NCI-H146 treated with DMSO at 0.1 percent for 48 hours (cell line): Measurements from ENCODE around the gene VWA8.
"Not testable (repeated sequence)": the region's sequence is repeated elsewhere in the genome, so short reads cannot be mapped to it uniquely, and the experiment has no call there.

Experiments used
- DNase-seq: peaks from one replicate; lab custom pipeline; 2025; ENCODE audit not compliant: unreplicated experiment; lab: John Stamatoyannopoulos, UW

VWA8 gene

GRCh38 chr13:41650706-41651105 is 310.2 kb downstream of the VWA8 start:
- no peak for DNase-seq

GRCh38 chr13:41649659-41650058 is 311.2 kb downstream of the VWA8 start:
- no peak for DNase-seq

GRCh38 chr13:41648314-41648935 is 312.5 kb downstream of the VWA8 start:
- DNase-seq = no peak

GRCh38 chr13:41647699-41648313 is 313.1 kb downstream of the VWA8 start:
- not testable (repeated sequence) for DNase-seq

GRCh38 chr13:41645331-41645730 is 315.6 kb downstream of the VWA8 start:
- DNase-seq = no peak

GRCh38 chr13:41644742-41645141 is 316.2 kb downstream of the VWA8 start:
- DNase-seq = no peak

- DNase-seq = no peak
These were observed 317.4 kb downstream of the VWA8 start for GRCh38 chr13:41643507-41643906.

- DNase-seq = peak; percentile 39
These were observed 318.9 kb downstream of the VWA8 start for GRCh38 chr13:41641961-41642360.

GRCh38 chr13:41641429-41641828 is 319.5 kb downstream of the VWA8 start:
- no peak for DNase-seq

- no peak for DNase-seq
These were observed 320.7 kb downstream of the VWA8 start for GRCh38 chr13:41639955-41640780.

GRCh38 chr13:41639237-41639904 is 321.5 kb downstream of the VWA8 start:
- DNase-seq = no peak

GRCh38 chr13:41637586-41637985 is 323.3 kb downstream of the VWA8 start:
- DNase-seq = no peak

GRCh38 chr13:41637032-41637431 is 323.9 kb downstream of the VWA8 start:
- not testable (repeated sequence) for DNase-seq

GRCh38 chr13:41636590-41636989 is 324.3 kb downstream of the VWA8 start:
- not testable (repeated sequence) for DNase-seq

- no peak for DNase-seq
These were observed 326.5 kb downstream of the VWA8 start for GRCh38 chr13:41634407-41634806.

- no peak for DNase-seq
These were observed 327.1 kb downstream of the VWA8 start for GRCh38 chr13:41633776-41634175.

GRCh38 chr13:41631296-41631965 is 329.5 kb downstream of the VWA8 start:
- no peak for DNase-seq

- no peak for DNase-seq
These were observed 333.5 kb downstream of the VWA8 start for GRCh38 chr13:41627425-41627824.

- DNase-seq = no peak
These were observed 336.9 kb downstream of the VWA8 start for GRCh38 chr13:41624041-41624440.

- no peak for DNase-seq
These were observed 338.2 kb downstream of the VWA8 start for GRCh38 chr13:41622432-41623429.
